Effector CD8-positive, alpha-beta T cell (primary cell): ENCODE data around the gene RHEB.

Source experiments
- DNase-seq: peaks from one replicate; lab custom pipeline; 2025; lab: John Stamatoyannopoulos, UW

RHEB gene

DNA sequence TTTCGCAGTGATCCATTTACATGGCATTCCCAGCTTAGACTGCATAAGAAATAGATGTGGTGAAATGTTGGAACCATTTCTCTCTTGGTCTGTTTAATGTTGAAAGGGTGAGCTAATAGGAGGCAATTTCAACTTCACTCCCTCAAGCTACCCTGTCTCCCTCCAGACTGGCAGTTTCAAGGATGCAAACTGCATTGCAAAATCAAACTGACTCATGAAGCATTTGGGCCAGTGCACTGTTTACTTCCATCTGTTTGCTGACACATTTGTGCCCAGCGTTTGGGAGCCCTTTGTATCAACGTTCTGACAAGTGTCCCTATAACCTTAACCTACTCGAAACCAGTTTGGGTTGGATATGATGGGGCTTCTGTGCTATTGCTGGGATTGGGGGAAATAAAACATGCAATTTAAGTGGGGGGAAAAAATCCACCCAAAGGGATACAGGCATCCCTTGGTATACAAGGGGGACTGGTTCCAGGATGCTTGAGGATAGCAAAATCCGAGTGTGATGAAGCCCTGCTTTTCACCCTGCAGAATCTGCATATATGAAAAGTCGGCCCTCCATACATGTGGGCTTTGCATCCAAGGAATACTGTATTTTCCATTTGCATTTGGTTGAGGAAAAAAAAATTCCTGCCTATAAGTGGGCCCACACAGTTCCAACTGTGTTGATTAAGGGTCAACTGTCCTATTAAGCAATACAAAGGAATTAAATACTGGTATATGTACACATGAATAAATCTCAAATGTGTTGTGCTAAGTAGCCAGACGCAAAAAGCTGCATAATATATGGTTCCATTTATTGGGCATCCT lies 15.6 kb downstream of the RHEB start:
- no peak for DNase-seq

DNA sequence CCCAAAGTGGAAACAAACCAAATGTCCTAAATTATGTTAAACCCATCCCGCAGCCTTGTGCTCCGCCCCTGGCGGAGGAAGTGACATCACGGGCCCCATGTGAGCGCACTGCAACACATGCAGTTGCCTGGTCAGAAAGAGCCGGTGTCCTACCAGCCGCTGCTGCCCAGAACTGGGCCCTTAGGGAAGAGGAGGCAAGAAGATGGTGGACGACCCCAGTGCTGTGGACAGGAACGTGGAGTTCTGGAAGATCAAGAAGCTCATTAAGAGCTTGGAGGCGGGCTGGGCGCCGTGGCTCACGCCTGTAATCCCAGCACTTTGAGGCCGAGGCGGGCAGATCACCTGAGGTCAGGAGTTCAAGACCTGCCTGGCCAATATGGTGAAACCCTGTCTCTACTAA lies 18.0 kb downstream of the RHEB start:
- DNase-seq: no peak

DNA sequence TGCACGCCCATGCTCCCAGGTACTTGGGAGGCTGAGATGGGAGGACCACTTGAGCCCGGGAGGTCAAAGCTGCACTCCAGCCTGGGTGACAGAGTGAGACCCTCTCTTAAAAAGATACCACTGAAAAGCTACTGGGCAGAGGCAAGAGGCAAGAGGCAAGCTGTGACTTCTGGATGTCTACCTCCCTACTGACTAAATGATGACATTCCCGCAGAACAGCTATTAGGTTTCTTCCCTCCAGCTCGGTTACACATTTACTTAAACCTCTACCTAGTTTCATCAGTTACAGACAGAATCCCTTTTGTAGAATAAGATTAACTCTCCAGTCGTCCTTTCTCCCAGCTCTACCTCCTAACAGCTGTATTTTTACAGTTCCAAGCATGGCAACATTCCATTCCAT lies 21.2 kb downstream of the RHEB start:
- no peak for DNase-seq

DNA sequence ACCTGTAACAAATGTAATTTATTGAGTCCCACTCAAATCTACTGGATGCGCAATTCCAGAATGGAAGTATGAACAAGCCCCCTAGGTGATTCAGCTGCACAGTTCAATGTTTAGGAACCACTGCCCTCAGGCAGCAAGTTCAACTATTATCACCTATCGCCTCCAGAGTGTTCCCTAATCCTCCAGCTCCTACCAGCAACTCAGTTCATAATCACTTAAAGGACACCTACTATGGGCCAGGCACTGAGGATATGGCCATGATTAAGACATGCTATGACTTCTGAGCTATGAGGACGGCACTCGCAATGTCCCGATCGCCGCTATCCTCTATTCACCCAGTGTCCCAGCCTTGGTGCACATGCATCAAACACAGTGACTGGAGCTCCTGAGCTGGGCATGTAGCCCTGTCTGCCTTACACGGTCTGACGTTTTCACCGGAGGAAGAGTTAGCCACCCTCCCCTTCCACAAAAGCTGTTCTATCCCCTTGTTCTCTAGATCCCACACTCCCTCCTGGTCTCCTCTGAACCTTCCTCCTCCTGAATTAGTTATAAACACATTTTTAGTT lies 22.3 kb downstream of the RHEB start:
- DNase-seq: no peak

DNA sequence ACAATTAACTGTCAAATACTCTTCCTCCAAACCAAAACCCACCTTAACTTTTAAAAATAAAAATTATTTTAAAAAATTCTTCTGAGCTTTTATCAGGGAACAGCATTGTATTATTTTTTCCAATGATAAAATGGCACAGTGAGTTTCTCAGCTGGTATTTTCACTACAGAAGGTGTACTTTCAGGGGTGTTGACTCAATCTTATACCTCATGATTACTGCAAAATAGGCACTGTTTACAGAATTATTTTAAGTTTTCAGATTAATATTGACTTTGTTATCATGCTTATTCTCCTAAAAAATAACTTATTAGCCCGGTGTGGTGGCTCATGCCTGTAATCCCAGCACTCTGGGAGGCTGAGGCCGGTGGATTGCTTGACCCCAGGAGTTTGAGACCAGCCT lies 24.3 kb downstream of the RHEB start:
- DNase-seq: no peak

DNA sequence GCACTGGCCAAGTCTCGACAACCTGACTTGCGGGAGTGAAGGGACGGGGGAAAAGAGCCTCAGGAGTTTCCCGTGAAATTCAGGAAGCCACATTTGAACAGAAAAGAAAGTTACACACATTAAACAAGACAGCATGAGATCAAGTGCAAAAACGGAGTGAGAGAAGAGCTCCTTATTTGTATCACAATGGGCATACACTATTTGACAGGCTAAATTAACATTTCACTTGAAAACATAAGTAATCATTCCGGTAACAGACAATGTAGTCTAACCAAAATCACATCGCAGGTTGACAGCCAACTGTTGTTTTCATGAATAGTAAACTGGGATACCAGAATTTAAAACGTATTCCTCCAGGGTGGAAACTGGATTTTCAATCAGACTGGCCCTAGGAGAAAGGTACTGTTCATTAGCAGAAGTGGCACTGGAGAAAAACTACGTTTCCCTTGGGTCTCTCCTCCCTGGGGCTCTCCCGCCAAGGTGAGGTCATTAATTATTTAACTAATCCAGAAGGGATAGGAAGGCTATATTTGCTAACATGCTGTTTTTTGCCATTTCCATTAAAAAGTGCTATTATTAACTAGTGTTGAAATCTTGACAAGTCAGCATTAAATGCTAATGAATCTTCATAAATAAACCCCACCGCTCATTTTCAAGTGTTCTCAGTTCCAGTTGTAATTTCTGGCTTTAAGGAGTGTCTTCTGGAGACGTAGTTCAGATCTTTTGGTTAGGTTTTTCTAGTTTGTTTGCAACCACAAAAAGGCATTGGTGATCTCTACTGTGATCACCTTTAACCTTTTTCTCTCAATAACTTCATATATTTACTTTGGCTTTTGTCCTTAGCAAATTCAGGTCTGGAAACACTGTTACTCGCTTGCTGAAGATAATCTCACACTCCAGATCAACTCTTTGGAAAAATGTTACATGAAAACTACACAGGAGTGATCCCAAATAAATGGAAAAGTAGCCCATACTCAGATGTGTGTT lies 25.1 kb downstream of the RHEB start:
- no peak for DNase-seq

DNA sequence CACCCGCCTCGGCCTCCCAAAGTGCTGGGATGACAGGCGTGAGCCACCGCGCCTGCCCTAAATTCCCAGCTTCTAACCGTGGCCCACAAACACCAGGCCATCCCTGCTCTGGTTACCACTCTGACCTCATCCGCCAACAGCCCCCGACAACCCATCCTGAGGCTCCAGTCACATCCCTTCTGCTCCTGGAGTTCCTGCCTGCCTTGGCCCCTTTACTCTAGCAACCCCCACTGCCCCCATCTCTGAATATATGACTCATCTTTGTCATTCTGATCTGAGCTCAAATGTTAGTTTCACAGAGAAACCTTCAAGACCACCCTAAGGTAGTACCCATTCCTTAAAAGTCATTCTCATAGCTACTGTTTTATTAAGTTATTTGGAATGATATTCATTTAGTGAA lies 26.6 kb downstream of the RHEB start:
- DNase-seq: no peak

DNA sequence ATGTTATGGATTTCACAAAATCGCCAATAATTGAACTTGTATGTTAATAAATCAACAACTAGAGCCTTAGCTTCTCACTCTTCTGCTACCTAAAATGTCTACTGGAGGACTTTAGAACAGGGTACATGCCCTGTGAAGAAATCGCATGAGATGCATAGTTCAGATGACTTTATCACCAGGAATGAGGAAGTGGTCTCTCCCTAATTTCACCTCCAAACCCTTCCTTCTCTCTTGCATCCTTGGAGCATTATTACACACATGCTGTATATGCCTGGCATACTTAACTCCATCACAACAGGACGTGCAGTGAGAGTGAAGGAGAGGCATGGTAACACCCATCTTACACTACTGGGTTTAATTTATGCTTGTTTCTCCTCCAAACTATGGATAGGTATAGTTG lies 27.8 kb downstream of the RHEB start:
- DNase-seq: no peak

DNA sequence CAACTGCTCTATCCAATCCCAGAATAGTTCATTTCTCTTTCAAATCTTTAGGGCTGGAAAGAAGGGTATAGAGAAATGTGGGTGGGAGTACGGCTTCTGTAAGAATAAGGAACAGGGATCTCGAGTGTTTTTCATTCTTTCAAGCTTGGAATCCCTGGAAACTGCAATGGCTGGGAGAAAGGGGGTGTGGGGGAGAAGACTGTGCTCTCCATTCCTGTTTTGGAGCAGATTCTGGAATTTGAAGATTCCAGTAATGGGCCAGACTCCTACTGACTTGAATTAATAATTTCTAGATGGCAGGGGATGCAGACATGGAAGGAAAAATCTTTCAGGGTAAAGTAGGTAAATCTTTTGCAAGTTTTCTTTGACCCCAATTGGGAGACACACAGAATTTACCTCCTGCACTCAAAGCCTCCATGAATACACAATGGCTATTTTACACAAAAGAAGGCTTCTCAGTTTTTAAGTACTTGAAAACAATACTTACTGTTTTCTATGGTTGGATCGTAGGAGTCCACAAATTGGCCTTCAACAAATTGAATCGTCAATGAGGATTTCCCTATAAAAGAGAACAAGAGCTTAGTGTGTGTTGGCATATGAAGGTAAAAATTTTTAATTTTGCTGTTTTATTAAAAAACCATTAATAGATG lies 29.1 kb downstream of the RHEB start:
- no peak for DNase-seq

DNA sequence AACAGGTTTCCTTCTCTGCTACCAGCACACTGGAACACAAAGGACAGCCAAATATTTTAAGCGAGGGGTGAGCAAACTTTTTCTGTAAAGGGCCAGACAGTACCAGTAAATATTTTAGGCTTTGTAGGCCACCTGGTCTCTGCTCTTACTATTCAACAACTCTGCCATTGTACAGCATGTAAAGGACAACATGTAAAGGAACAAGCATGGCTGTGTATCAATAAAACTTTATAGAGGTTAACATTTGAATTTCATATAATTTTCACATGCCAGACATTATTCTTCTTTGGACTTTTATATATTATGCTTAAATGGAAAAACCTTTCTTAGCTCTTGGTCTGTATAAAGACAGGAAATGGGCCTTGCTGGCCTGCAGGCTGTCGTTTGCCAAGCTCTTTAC lies 30.2 kb downstream of the RHEB start:
- DNase-seq: no peak

DNA sequence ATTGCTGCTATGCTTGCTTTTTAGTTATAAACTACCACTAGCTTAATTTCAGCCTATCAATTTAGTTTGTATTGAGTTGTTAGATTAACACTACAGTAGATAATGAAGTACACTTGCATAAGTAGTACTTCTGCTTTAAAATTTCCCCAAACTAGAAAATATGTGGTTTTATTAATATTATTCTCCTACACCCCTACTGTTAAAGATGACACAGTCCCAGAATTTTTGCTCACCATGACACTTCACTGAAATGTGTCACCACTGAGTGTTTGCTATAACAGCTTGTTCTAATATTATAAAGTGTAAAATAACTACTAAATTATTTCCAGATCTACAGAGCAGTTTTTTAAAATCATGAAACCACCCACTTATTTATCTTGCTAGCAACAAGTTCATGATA lies 31.6 kb downstream of the RHEB start:
- DNase-seq: no peak

DNA sequence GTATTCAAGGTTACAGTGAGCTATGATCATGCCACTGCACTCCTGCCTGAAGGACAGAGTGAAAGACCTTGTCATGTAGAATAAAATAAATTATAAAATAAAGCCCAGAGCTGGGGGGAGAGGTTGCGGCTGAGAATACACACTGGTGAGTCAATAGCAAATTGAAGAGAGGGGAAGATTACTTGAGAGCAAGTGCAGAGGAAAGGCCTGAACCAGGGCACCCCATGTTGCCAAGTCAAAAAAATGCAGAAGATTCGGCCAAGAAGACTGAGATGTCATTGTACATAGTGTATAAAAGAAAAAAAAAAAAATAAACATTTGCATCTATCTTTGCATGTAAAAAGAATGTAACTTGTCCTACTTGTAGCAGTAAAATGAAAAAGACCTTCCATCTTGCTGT lies 32.5 kb downstream of the RHEB start:
- DNase-seq: no peak

DNA sequence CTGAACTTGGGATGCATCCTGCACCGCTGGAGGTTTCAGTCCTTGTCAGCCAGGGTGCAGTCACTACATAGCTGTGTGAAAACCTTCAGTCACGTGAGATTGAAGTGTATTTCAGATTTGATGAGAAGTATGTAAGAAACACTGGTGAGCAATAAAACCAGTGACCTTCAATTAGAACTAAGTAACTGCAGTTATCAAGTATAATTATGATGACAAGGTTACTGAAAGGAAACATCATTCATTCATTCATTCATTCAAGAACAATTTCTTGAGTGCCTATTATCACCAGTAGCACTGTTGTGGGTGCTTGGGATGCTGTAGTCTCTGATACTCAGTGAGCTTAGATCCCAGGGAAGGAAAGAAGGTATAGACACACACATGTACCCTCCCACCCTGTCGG lies 33.6 kb downstream of the RHEB start:
- DNase-seq: no peak

DNA sequence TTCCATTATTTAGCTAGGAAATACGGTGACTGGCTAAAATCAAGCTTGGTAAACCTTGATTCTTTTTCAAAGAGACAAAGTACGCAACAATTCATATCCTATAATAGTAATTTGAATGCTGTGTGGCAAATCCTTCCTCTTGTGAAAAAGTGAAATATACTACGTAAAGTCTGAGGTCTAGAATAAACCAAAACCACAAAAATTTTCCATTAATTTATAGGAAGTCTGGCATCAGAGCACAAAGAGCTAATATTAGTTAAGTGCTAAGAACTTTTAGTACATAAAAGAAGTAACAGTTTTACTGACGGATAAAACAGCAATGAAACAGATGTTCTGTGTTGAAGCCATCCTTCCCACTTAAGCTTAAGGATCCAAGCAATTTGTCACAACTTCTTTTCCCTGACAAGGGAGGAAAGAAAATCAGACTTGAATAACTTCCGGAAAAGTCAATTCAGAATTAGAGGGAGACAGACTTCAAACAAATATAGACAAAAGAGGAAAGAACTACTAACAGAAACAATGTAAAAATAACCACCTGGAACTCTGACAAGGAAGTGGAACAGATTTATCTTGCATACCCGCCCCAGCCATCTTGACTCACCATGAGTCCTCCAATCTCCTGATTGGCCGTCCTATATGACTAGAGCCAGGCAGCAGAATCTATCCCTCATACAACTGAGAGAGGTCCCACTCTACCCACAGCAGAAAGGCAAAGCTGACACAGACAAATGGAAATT lies 34.6 kb downstream of the RHEB start:
- no peak for DNase-seq

DNA sequence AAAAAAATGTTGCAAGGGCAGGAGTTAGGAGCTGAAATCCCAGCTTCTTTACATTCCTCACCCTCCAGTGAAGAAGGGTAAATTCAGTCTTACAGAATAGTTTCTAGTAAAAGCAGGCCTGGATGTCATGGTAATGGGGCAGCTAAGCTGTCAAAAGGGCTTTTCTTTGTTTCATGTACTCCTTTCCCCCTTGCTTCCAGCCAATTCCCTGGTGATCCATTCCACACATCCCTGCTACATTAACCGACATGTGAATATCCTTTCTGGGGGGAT lies 36.0 kb downstream of the RHEB start:
- DNase-seq: no peak

DNA sequence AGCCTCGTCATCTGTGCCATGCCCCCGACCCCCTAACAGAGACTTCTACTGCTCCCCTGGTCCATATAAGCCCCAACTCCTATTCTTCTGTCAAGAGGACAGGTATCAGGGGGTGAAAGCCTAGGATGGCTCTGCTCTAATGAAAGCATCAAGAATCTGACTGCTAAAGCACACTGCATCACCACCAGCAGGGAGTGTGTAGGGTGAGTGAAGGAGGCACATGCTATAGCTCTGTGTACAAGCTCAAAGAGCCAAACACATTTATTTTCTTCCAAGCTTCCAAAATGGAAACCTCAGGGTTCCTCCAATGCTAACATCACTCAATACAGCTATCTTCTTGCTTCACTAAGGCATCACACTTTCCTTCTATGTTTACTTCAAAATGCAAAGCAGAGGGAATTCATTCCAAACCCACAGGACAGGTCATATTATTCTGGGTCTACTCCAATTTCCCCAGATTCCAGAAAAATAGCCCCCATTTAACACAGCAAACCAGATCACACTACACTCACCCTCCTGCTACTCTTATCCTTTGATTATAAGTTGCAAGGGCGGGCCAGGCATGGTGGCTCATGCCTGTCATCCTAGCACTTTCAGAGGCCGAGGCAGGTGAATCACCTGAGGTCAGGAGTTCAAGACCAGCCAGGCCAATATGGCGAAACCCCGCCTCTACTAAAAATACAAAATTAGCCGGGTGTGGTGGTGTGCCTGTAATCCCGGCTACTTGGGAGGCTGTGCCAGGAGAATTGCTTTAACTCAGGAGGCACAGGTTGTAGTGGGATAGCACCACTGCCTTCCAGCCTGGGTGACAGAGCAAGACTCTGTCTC lies 36.6 kb downstream of the RHEB start:
- DNase-seq: no peak

DNA sequence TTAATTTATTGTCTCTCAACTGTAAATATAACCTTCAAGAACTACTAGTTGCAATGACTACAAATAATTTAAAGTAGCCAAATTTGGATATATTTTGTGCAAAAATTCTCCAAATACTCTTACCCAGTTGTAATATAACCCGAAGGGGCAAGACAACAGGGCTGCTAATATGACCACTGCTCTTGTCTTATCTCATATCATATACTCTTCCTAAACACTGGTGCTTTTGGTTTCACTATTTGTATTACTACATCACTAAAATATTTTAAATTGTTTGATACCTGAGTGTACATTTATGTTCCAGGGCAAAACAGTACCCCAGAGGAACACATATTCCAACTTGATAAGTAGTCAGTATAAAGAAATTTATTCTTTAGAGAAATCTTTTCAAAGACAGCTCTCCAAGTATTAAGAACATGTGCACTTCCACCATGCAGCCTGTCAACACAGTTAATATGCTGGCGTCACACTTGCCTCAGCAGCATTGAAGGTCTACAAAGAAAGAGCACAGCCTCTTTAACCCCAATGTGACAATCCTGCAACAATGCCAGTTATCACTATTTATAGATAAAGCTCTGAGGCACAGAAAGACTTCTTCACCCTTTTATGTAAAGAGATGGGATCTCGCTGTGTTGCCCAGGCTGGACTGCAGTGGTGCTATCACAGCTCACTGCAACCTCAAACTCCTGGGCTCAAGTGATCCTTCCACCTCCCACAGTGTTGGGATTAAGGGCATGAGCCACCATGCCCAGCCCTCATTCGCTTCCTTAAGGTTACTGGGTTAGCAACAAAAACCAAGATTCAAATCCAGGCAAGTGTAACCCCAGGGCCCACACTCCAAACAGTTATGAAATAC lies 37.8 kb downstream of the RHEB start:
- no peak for DNase-seq

DNA sequence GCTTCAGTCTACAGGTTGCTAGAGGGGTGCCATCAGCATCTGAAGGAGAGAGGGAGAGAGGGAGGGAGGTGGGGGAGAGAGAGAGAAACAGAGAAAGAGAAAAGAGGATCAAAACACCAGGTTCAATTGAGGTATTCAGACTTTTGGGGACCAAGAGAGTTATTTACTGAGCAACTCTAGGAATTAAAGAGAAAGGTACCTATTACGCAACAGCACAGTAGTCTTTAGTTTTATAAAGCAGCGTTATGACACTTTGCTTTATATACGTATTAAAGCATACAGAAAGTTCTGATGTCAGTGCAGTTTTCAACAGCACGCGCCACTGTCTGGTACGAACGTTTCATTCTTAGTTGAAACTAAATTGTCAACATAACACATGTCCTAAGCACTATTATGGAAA lies 41.8 kb downstream of the RHEB start:
- no peak for DNase-seq

DNA sequence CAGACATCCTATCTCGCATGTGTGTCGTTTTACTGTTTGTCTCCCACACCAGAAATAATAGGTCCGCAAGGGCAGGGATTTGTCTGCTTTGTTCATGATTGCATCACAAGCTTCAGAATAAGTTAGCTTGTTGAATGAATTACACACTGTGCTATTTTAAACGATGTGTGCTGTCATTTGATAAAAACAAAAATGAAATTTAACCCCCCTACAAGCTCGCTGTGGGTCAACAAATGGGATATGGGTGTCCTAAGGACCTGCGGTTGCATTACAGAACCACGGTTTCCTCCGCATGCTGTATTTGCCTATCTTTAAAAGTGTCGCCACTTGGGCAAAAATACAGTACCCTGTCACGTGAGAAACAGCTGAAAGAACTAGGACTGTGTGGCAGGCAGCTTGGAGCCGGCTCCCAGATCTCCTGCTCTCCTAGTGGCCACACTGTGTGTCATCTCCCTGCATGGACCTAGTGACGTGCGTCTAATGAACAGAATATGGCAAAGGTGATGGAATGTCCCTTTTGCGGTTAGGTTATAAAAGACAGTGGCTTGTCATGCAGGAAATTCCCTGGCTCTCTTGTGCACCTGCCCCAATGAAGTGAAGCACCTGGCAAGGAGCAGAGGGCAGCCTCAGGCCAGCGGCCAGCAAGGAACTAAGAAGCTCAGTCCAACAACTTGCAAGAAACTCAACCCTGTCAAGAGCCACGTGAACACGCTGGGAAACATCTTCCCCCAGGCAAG lies 46.9 kb downstream of the RHEB start:
- DNase-seq: no peak
